ENCODE data around the gene TUBB8.

The TUBB8 gene

GRCh38 chr10:91313-91712, 42.2 kb upstream of the TUBB8 start:
- no peaks in the 10 kb centered on the region for H3K9me2 ChIP-seq (replicated peaks; ENCODE audit: insufficient read depth, low read length)
- H3K4me2 ChIP-seq (ENCODE audit: low read depth, low read length, poor library complexity, severe bottlenecking) = no peak overlapping the region
- H3K27ac ChIP-seq (ENCODE audit: low read depth, low read length) = no peak overlapping the region
- H3F3A ChIP-seq (ENCODE audit: insufficient read depth) = no peaks in the 10 kb centered on the region
- no peak overlapping the region for H3K4me3 ChIP-seq (ENCODE audit: insufficient read depth, low read length, poor library complexity, severe bottlenecking)
- TF ChIP-seq CTCF (IDR thresholded peaks at IDR 0.05; ENCODE audit: insufficient read depth, low read length, poor library complexity, severe bottlenecking) (no peak), EZH2phosphoT487 (conservative IDR thresholded peaks at IDR 0.05; ENCODE audit: low read length) (no peak)
- no peaks in the 10 kb centered on the region for H3K36me3 ChIP-seq (ENCODE audit: low read length)
- H4K20me1 ChIP-seq (ENCODE audit: low read depth, low read length) = no peaks in the 10 kb centered on the region
- H3K9me3 ChIP-seq (ENCODE audit: insufficient read depth, low read length) = peaks cover 12% of the 10 kb centered on the region; the same call in 1 of the 2 replicates
- no peak overlapping the region for H3K9ac ChIP-seq (ENCODE audit: low read length)
- H3K27me3 ChIP-seq (ENCODE audit: low read length) = no peaks in the 10 kb centered on the region
- H2AFZ ChIP-seq (ENCODE audit: low read depth, low read length, severe bottlenecking) = no peak overlapping the region
- no peaks in the 10 kb centered on the region for H3K79me2 ChIP-seq (ENCODE audit: insufficient read depth, low read length)

GRCh38 chr10:90161-90560, 41.1 kb upstream of the TUBB8 start:
- H3K36me3 ChIP-seq (ENCODE audit: low read length) = no peaks in the 10 kb centered on the region
- no peak overlapping the region for H3K4me2 ChIP-seq (ENCODE audit: low read depth, low read length, poor library complexity, severe bottlenecking)
- no peaks in the 10 kb centered on the region for H3K9me2 ChIP-seq (replicated peaks; ENCODE audit: insufficient read depth, low read length)
- no peak overlapping the region for H2AFZ ChIP-seq (ENCODE audit: low read depth, low read length, severe bottlenecking)
- H3K79me2 ChIP-seq (ENCODE audit: insufficient read depth, low read length) = no peaks in the 10 kb centered on the region
- H4K20me1 ChIP-seq (ENCODE audit: low read depth, low read length) = no peaks in the 10 kb centered on the region
- no peak overlapping the region for H3K4me3 ChIP-seq (ENCODE audit: insufficient read depth, low read length, poor library complexity, severe bottlenecking)
- no peaks in the 10 kb centered on the region for H3K9me3 ChIP-seq (ENCODE audit: insufficient read depth, low read length)
- no peak overlapping the region for H3K9ac ChIP-seq (ENCODE audit: low read length)
- H3K27ac ChIP-seq (ENCODE audit: low read depth, low read length) = no peak overlapping the region
- no peaks in the 10 kb centered on the region for H3F3A ChIP-seq (ENCODE audit: insufficient read depth)
- TF ChIP-seq EZH2phosphoT487 (conservative IDR thresholded peaks at IDR 0.05; ENCODE audit: low read length) (no peak), CTCF (IDR thresholded peaks at IDR 0.05; ENCODE audit: insufficient read depth, low read length, poor library complexity, severe bottlenecking) (no peak)
- no peaks in the 10 kb centered on the region for H3K27me3 ChIP-seq (ENCODE audit: low read length)

GRCh38 chr10:89248-89647, 40.2 kb upstream of the TUBB8 start:
- no peaks in the 10 kb centered on the region for H3K79me2 ChIP-seq (ENCODE audit: insufficient read depth, low read length)
- no peaks in the 10 kb centered on the region for H3K36me3 ChIP-seq (ENCODE audit: low read length)
- H3K27ac ChIP-seq (ENCODE audit: low read depth, low read length) = no peak overlapping the region
- no peak overlapping the region for H3K4me3 ChIP-seq (ENCODE audit: insufficient read depth, low read length, poor library complexity, severe bottlenecking)
- no peaks in the 10 kb centered on the region for H3K9me3 ChIP-seq (ENCODE audit: insufficient read depth, low read length)
- no peak overlapping the region for H3K9ac ChIP-seq (ENCODE audit: low read length)
- no peak overlapping the region for H3K4me2 ChIP-seq (ENCODE audit: low read depth, low read length, poor library complexity, severe bottlenecking)
- H3K9me2 ChIP-seq (replicated peaks; ENCODE audit: insufficient read depth, low read length) = no peaks in the 10 kb centered on the region
- no peaks in the 10 kb centered on the region for H3K27me3 ChIP-seq (ENCODE audit: low read length)
- H3F3A ChIP-seq (ENCODE audit: insufficient read depth) = no peaks in the 10 kb centered on the region
- no peaks in the 10 kb centered on the region for H4K20me1 ChIP-seq (ENCODE audit: low read depth, low read length)
- no peak overlapping the region for H2AFZ ChIP-seq (ENCODE audit: low read depth, low read length, severe bottlenecking)
- TF ChIP-seq EZH2phosphoT487 (conservative IDR thresholded peaks at IDR 0.05; ENCODE audit: low read length) = no peak
- TF ChIP-seq CTCF (IDR thresholded peaks at IDR 0.05; ENCODE audit: insufficient read depth, low read length, poor library complexity, severe bottlenecking) = no peak

Measured in SU-DHL-6 (cell line).